KMS-11 (cell line): ENCODE results near the gene NRCAM.

ENCODE experiments used
- H2AFZ ChIP-seq: fragments of 200-600 bp; sonication (generic); 2 replicates; pipeline ENCODE4 v1.6.1; 2016; ENCODE audit warnings: antibody characterized with exemption, mixed run types, low read depth
- H3K27ac ChIP-seq: fragments of 200-600 bp; sonication (generic); 2 replicates; pipeline ENCODE4 v1.6.1; 2016; ENCODE audit warnings: mild to moderate bottlenecking, mixed run types
- H3K27me3 ChIP-seq: fragments of 200-600 bp; sonication (generic); 2 replicates; pipeline ENCODE4 v1.6.1; 2017; ENCODE audit warnings: mild to moderate bottlenecking, low read depth, mixed run types, moderate library complexity; ENCODE audit not compliant: insufficient read depth
- H3K36me3 ChIP-seq: fragments of 200-600 bp; sonication (generic); 2 replicates; pipeline ENCODE4 v1.6.1; 2017; ENCODE audit warnings: mild to moderate bottlenecking, mixed run types; ENCODE audit not compliant: insufficient read depth
- H3K4me1 ChIP-seq: fragments of 200-600 bp; sonication (generic); 2 replicates; pipeline ENCODE4 v1.6.1; 2016; ENCODE audit warnings: mild to moderate bottlenecking, low read depth, mixed run types; ENCODE audit not compliant: poor library complexity, severe bottlenecking
- H3K4me2 ChIP-seq: fragments of 200-600 bp; sonication (generic); 2 replicates; pipeline ENCODE4 v1.7.0; 2016; ENCODE audit warnings: mild to moderate bottlenecking, mixed run types
- H3K4me3 ChIP-seq: fragments of 200-600 bp; sonication (generic); IDR thresholded peaks from 2 replicates; pipeline ENCODE4 v1.6.1; 2017; ENCODE audit warnings: low read depth, low read length, mixed read lengths; ENCODE audit not compliant: insufficient read depth
- H3K79me2 ChIP-seq: fragments of 200-600 bp; sonication (generic); 2 replicates; pipeline ENCODE4 v1.6.1; 2016; ENCODE audit warnings: low read depth, mixed run types; ENCODE audit not compliant: insufficient read depth
- H3K9ac ChIP-seq: fragments of 200-600 bp; sonication (generic); 2 replicates; pipeline ENCODE4 v1.6.1; 2016; ENCODE audit warnings: mild to moderate bottlenecking, mixed run types
- H4K20me1 ChIP-seq: fragments of 200-600 bp; sonication (generic); 2 replicates; pipeline ENCODE4 v1.6.1; 2016; ENCODE audit warnings: mild to moderate bottlenecking, mixed run types; ENCODE audit not compliant: insufficient read depth
- TF ChIP-seq, protein P1 (sequence below): fragments of 200-600 bp; sonication (generic); conservative IDR thresholded peaks from 2 replicates; pipeline ENCODE4 v1.6.1; 2017; ENCODE audit warnings: low read depth, mild to moderate bottlenecking, antibody characterized with exemption, low read length, moderate library complexity, mixed read lengths

Gene NRCAM

DNA sequence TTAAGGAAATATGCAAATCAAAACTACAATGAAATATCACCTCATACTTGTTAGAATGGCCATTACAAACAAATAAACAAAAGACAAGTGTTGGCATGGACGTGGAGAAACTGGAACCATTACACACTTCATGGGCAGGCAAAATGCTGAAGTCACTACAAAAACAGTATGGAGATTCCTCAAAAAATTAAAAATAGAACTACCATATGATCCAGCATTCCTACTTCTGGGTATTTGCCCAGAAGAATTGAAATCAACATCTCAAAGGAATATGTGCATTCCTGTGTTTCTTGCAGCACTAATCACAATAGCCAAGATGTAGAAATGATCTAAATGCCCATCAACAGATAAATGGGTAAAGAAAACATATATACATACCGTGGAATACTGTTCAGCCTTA is 83.6 kb downstream of the NRCAM start:
- Histone ChIP-seq H3K27ac (no peak overlapping the region), H3K9ac (no peak overlapping the region), H3K4me1 (peaks cover 9% of the 10 kb centered on the region), H3K36me3 (no peaks in the 10 kb centered on the region), H3K4me3 (no peak overlapping the region), H4K20me1 (no peaks in the 10 kb centered on the region), H3K4me2 (no peak overlapping the region), H2AFZ (no peak overlapping the region), H3K27me3 (no peaks in the 10 kb centered on the region), H3K79me2 (no peaks in the 10 kb centered on the region)
- TF ChIP-seq, protein P1, sequence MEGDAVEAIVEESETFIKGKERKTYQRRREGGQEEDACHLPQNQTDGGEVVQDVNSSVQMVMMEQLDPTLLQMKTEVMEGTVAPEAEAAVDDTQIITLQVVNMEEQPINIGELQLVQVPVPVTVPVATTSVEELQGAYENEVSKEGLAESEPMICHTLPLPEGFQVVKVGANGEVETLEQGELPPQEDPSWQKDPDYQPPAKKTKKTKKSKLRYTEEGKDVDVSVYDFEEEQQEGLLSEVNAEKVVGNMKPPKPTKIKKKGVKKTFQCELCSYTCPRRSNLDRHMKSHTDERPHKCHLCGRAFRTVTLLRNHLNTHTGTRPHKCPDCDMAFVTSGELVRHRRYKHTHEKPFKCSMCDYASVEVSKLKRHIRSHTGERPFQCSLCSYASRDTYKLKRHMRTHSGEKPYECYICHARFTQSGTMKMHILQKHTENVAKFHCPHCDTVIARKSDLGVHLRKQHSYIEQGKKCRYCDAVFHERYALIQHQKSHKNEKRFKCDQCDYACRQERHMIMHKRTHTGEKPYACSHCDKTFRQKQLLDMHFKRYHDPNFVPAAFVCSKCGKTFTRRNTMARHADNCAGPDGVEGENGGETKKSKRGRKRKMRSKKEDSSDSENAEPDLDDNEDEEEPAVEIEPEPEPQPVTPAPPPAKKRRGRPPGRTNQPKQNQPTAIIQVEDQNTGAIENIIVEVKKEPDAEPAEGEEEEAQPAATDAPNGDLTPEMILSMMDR: no peak

DNA sequence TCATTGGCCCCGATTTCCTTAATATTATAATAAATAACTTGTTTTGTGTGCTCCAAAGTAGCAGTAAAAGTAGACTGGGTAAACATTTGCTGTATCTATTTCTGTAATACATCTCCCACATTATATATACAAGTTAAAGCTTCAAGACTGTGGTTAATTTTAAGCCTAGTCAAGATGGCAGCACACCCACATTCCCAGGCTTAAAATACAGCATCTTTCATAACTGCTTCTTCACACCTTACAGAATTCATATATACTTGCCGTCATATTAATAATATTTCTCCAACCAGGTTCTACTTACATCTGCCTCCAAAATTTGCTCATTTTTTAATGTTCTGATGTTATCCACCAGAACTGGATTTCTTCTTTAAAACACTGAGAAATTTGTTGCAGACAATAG is 85.6 kb downstream of the NRCAM start:
- Histone ChIP-seq H3K4me1 (peaks cover 9% of the 10 kb centered on the region), H3K4me3 (no peak overlapping the region), H3K27ac (no peak overlapping the region), H3K27me3 (no peaks in the 10 kb centered on the region), H3K36me3 (no peaks in the 10 kb centered on the region), H4K20me1 (no peaks in the 10 kb centered on the region), H2AFZ (no peak overlapping the region), H3K4me2 (no peak overlapping the region), H3K9ac (no peak overlapping the region), H3K79me2 (no peaks in the 10 kb centered on the region)
- TF ChIP-seq, protein P1: no peak

DNA sequence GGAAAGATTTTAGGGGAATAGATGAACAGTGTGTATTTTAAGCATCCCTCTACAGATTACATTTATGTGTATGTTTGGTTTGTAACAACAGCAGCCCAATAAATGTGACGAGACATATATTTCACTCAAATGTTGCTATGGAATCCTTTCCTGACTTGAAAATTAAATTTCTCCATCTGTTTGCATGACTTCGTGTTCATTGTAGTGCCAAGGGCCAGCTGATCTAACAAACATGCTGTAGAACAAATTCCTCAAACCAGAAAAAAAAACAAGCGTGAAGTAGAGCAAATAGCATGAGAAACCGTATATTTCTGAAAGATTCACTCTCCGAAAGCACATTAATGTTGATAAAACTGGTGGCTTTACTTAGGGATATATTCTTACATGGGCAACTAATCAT is 87.8 kb downstream of the NRCAM start:
- H3K79me2 ChIP-seq: no peaks in the 10 kb centered on the region

DNA sequence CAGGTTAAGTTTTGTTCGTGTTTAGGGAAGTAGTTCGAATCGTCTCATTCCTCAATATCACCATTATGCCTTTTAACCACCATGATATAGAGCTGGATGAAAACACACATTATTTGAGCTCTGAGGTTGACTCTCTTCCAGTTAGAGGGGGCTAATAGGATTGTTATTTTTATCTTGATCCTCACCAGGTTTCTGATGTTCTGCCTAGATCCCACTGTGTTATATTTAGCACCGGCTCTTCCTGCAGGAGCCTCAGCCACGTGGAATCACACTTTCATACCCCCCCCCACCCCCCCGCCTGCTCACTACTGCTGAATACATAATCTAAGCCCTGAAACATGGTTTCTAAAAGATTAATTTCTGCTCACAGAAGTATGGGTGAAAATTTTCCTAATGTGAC is 88.3 kb downstream of the NRCAM start:
- H3K4me1 ChIP-seq: peaks cover 3% of the 10 kb centered on the region
- TF ChIP-seq, protein P1: no peak
- H3K4me2 ChIP-seq: no peak overlapping the region
- no peak overlapping the region for H3K4me3 ChIP-seq
- no peaks in the 10 kb centered on the region for H3K79me2 ChIP-seq
- no peak overlapping the region for H3K9ac ChIP-seq
- H3K27ac ChIP-seq: no peak overlapping the region
- no peaks in the 10 kb centered on the region for H3K36me3 ChIP-seq
- H2AFZ ChIP-seq: no peak overlapping the region
- H3K27me3 ChIP-seq: no peaks in the 10 kb centered on the region
- no peaks in the 10 kb centered on the region for H4K20me1 ChIP-seq

More for the DNA sequence above, 87.8 kb downstream of the NRCAM start:
- no peaks in the 10 kb centered on the region for H3K27me3 ChIP-seq
- H3K4me1 ChIP-seq: peaks cover 8% of the 10 kb centered on the region
- H3K9ac ChIP-seq: no peak overlapping the region
- H2AFZ ChIP-seq: no peak overlapping the region
- no peak overlapping the region for H3K4me3 ChIP-seq
- TF ChIP-seq, protein P1: no peak
- H4K20me1 ChIP-seq: no peaks in the 10 kb centered on the region
- no peaks in the 10 kb centered on the region for H3K36me3 ChIP-seq
- H3K27ac ChIP-seq: no peak overlapping the region
- no peak overlapping the region for H3K4me2 ChIP-seq
